Central memory CD4-positive, alpha-beta T cell (primary cell): Measurements from ENCODE around the gene MERTK.
"Not testable (repeated sequence)": the region's sequence is repeated elsewhere in the genome, so short reads cannot be mapped to it uniquely, and the experiment has no call there.

Experiments used
- DNase-seq: peaks from one replicate; pipeline ENCODE4 v3.0.0; 2022
- total RNA-seq, 3 experiments: gene quantifications; one replicate each; lab custom pipeline; 2026; lab: John Stamatoyannopoulos, UW

The MERTK gene
- total RNA-seq: 0.33 to 1.1 (median 0.77) reads per million in 3 experiments

- peak; percentile 40 for DNase-seq
Observed at GRCh38 chr2:111897924-111898702, at the start of gene MERTK. Gene MERTK, plus strand, starts transcription at chr2:111898607. Its CDS starts 129 bp downstream, at chr2:111898736.

GRCh38 chr2:111850646-111851045, 47.8 kb upstream of the MERTK start:
- DNase-seq: peak; percentile 18

- DNase-seq: not testable (repeated sequence)
Observed at GRCh38 chr2:111852544-111852943, 45.9 kb upstream of the MERTK start.

GRCh38 chr2:111860005-111860404, 38.4 kb upstream of the MERTK start:
- DNase-seq: not testable (repeated sequence)

GRCh38 chr2:111865124-111865523, 33.3 kb upstream of the MERTK start:
- DNase-seq: not testable (repeated sequence)

GRCh38 chr2:111872806-111873205, 25.6 kb upstream of the MERTK start:
- DNase-seq: not testable (repeated sequence)

GRCh38 chr2:111883661-111884591, 14.5 kb upstream of the MERTK start, which contains the start of gene ANAPC1:
Gene ANAPC1, minus strand, starts transcription at chr2:111884193. Its CDS starts 3,368 bp downstream, at chr2:111880825.
- DNase-seq: peak; percentile 84

- no peak for DNase-seq
Observed at GRCh38 chr2:111884592-111884964, 13.8 kb upstream of the MERTK start.

GRCh38 chr2:111896024-111896423, 2.4 kb upstream of the MERTK start:
- DNase-seq: no peak

GRCh38 chr2:111896576-111896975, 1.8 kb upstream of the MERTK start:
- no peak for DNase-seq

GRCh38 chr2:111897630-111897923, 830 bp upstream of the MERTK start:
- no peak for DNase-seq

GRCh38 chr2:111898703-111899514, 502 bp downstream of the MERTK start:
- peak; percentile 19 for DNase-seq

- no peak for DNase-seq
Observed at GRCh38 chr2:111900859-111901258, 2.5 kb downstream of the MERTK start.

- no peak for DNase-seq
Observed at GRCh38 chr2:111903516-111903915, 5.1 kb downstream of the MERTK start.

GRCh38 chr2:111903930-111904439, 5.6 kb downstream of the MERTK start:
- DNase-seq: no peak

- no peak for DNase-seq
Observed at GRCh38 chr2:111904726-111905474, 6.5 kb downstream of the MERTK start.

- DNase-seq: not testable (repeated sequence)
Observed at GRCh38 chr2:111905475-111905869, 7.1 kb downstream of the MERTK start.

- DNase-seq: no peak
Observed at GRCh38 chr2:111905990-111906735, 7.8 kb downstream of the MERTK start.

- no peak for DNase-seq
Observed at GRCh38 chr2:111908578-111908977, 10.2 kb downstream of the MERTK start.

- DNase-seq: no peak
Observed at GRCh38 chr2:111909079-111909478, 10.7 kb downstream of the MERTK start.

- not testable (repeated sequence) for DNase-seq
Observed at GRCh38 chr2:111909997-111910396, 11.6 kb downstream of the MERTK start.
